SK-N-SH (cell line): ENCODE results near the gene RAD51B. TPM values are rescaled to one million over a fixed set of nuclear protein-coding genes. Genes with fewer than 3 reads are reported as not detected.
A peak's percentile ranks its signal among the peaks of the same experiment; 100 is the strongest.

Experiments used
- CTCF ChIA-PET: fragments of 300-600, 350-600 bp; formaldehyde crosslinking; extraction: SDS; loops from one replicate; lab custom pipeline; 2021; lab: Yijun Ruan, JAX
- POLR2A ChIA-PET: fragments of 350-600 bp; sonication (Branson Sonifier 250); formaldehyde crosslinking; extraction: SDS; loops from one replicate; lab custom pipeline; 2020; ENCODE audit warnings: antibody characterized with exemption, inconsistent platforms; lab: Yijun Ruan, JAX
- DNase-seq: peaks from one replicate; pipeline ENCODE4 v3.0.0; 2012
- H2AFZ ChIP-seq: fragments of 200-600 bp; sonication (generic); 2 replicates; pipeline ENCODE4 v1.8.1; 2016; ENCODE audit warnings: antibody characterized with exemption, mild to moderate bottlenecking, low read depth
- H3F3A ChIP-seq: fragments of 200-600 bp; sonication (generic); replicated peaks from 2 replicates; pipeline ENCODE3; 2016; ENCODE audit warnings: antibody characterized with exemption, mild to moderate bottlenecking; ENCODE audit not compliant: insufficient read depth
- H3K27ac ChIP-seq, 2 experiments: fragments of 200-500 bp in 1 of 2; fragments of 200-600 bp in 1 of 2; sonication (Bioruptor generic) in 1 of 2; sonication (generic), shearing (Covaris generic) in 1 of 2; 2 replicates each; pipeline versions ENCODE4 v1.5.1 to v1.6.1; 2014 to 2016; ENCODE audit warnings: low read depth in 2 of 2, inconsistent platforms in 1 of 2, low read length in 1 of 2, mild to moderate bottlenecking in 1 of 2, mixed read lengths in 1 of 2
- H3K27me3 ChIP-seq: fragments of 200-600 bp; sonication (generic), shearing (Covaris generic); 2 replicates; pipeline ENCODE4 v1.6.1; 2016; ENCODE audit warnings: mixed run types; ENCODE audit not compliant: insufficient read depth
- H3K36me3 ChIP-seq, 2 experiments: fragments of 200-500 bp in 1 of 2; fragments of 200-600 bp in 1 of 2; sonication (Bioruptor generic) in 1 of 2; sonication (generic) in 1 of 2; replicated peaks in 1 of 2; 2 replicates each; pipeline versions ENCODE3 to v1.5.1; 2014 to 2016; ENCODE audit warnings: low read length in 1 of 2, mild to moderate bottlenecking in 1 of 2; ENCODE audit not compliant: insufficient read depth in 2 of 2, control insufficient read depth in 1 of 2
- H3K4me1 ChIP-seq, 2 experiments: fragments of 200-500 bp in 1 of 2; fragments of 200-600 bp in 1 of 2; sonication (Bioruptor generic) in 1 of 2; sonication (generic), shearing (Covaris generic) in 1 of 2; 2 replicates each; pipeline versions ENCODE4 v1.5.1 to v1.6.1; 2014 to 2016; ENCODE audit warnings: low read depth in 1 of 2, low read length in 1 of 2, mixed run types in 1 of 2; ENCODE audit not compliant: insufficient read depth in 2 of 2, control insufficient read depth in 1 of 2
- H3K4me2 ChIP-seq: fragments of 200-600 bp; sonication (generic), shearing (Covaris generic); 2 replicates; pipeline ENCODE4 v1.6.1; 2017; ENCODE audit warnings: mixed run types
- H3K4me3 ChIP-seq, 2 experiments: fragments of 200-500 bp in 1 of 2; fragments of 200-600 bp in 1 of 2; sonication (Bioruptor generic) in 1 of 2; sonication (generic), shearing (Covaris generic) in 1 of 2; 2 replicates each; pipeline versions ENCODE4 v1.5.1 to v1.8.1; 2014 to 2016; ENCODE audit warnings: low read depth in 2 of 2, inconsistent platforms in 1 of 2, low read length in 1 of 2, mild to moderate bottlenecking in 1 of 2, mixed read lengths in 1 of 2, moderate library complexity in 1 of 2
- H3K79me2 ChIP-seq: fragments of 200-600 bp; sonication (generic); 2 replicates; pipeline ENCODE4 v1.8.1; 2017; ENCODE audit warnings: mild to moderate bottlenecking; ENCODE audit not compliant: insufficient read depth
- H3K9ac ChIP-seq: fragments of 200-600 bp; sonication (generic); 2 replicates; pipeline ENCODE4 v1.6.1; 2017; ENCODE audit warnings: mixed run types
- H3K9me2 ChIP-seq: fragments of 200-600 bp; sonication (generic); 2 replicates; pipeline ENCODE4 v1.6.1; 2017; ENCODE audit warnings: mixed run types
- H3K9me3 ChIP-seq: fragments of 200-600 bp; sonication (generic); 2 replicates; pipeline ENCODE4 v1.6.1; 2017; ENCODE audit warnings: mixed run types, mild to moderate bottlenecking, moderate library complexity
- H4K20me1 ChIP-seq: fragments of 200-600 bp; sonication (generic); 2 replicates; pipeline ENCODE4 v1.6.1; 2017; ENCODE audit warnings: mild to moderate bottlenecking, mixed run types; ENCODE audit not compliant: insufficient read depth
- ELF1 ChIP-seq: IDR thresholded peaks from 2 replicates; pipeline ENCODE4 v1.4.0; 2012
- EP300 ChIP-seq, 2 experiments: IDR thresholded peaks; 2 replicates each; pipeline versions ENCODE4 v1.4.0 to v1.6.1; 2012; ENCODE audit warnings: borderline replicate concordance in 1 of 2, low read depth in 1 of 2, low read length in 1 of 2
- EZH2phosphoT487 ChIP-seq: fragments of 200-600 bp; sonication (generic); IDR thresholded peaks from 2 replicates; pipeline ENCODE4 v1.6.1; 2017; ENCODE audit warnings: low read depth, mixed run types, mild to moderate bottlenecking, antibody characterized with exemption, moderate library complexity, borderline replicate concordance
- FOXJ3 ChIP-seq: sonication (generic); formaldehyde crosslinking; IDR thresholded peaks from 2 replicates; pipeline ENCODE4 v1.5.1; 2020; ENCODE audit warnings: mild to moderate bottlenecking, missing genetic modification reagents
- FOXM1 ChIP-seq: IDR thresholded peaks from 2 replicates; pipeline ENCODE4 v1.4.0; 2012; ENCODE audit warnings: low read depth, mild to moderate bottlenecking
- GATA2 ChIP-seq: sonication (generic); formaldehyde crosslinking; IDR thresholded peaks from 2 replicates; pipeline ENCODE4 v1.5.0; 2020; ENCODE audit warnings: mild to moderate bottlenecking, missing genetic modification reagents
- JUND ChIP-seq: IDR thresholded peaks from 2 replicates; pipeline ENCODE4 v1.4.0; 2012
- MAX ChIP-seq: IDR thresholded peaks from 2 replicates; pipeline ENCODE4 v1.4.0; 2012; ENCODE audit warnings: low read depth
- MEF2A ChIP-seq: IDR thresholded peaks from 2 replicates; pipeline ENCODE4 v1.4.0; 2012; ENCODE audit warnings: low read depth, borderline replicate concordance
- MXI1 ChIP-seq: IDR thresholded peaks from 2 replicates; pipeline ENCODE4 v1.6.1; 2012; ENCODE audit warnings: mild to moderate bottlenecking, low read depth, low read length, improper control_type of control experiment
- NRF1 ChIP-seq: IDR thresholded peaks from 2 replicates; pipeline ENCODE4 v1.6.1; 2012; ENCODE audit warnings: low read depth, mild to moderate bottlenecking, low read length
- PBX3 ChIP-seq: IDR thresholded peaks from 2 replicates; pipeline ENCODE4; 2012
- POLR2AphosphoS5 ChIP-seq: IDR thresholded peaks from 2 replicates; pipeline ENCODE4 v1.6.1; 2012; ENCODE audit warnings: low read depth, low read length
- RAD21 ChIP-seq: IDR thresholded peaks from 2 replicates; pipeline ENCODE4 v1.6.1; 2012; ENCODE audit warnings: mild to moderate bottlenecking, low read length
- REST ChIP-seq: IDR thresholded peaks from 2 replicates; pipeline ENCODE4 v1.6.1; 2012; ENCODE audit warnings: mild to moderate bottlenecking, low read depth, low read length, moderate library complexity
- RFX5 ChIP-seq: IDR thresholded peaks from 2 replicates; pipeline ENCODE4 v1.6.1; 2012; ENCODE audit warnings: mild to moderate bottlenecking, improper control_type of control experiment, low read length
- RXRA ChIP-seq: IDR thresholded peaks from 2 replicates; pipeline ENCODE4 v1.4.0; 2012; ENCODE audit warnings: low read depth, mild to moderate bottlenecking, borderline replicate concordance
- SIN3A ChIP-seq: IDR thresholded peaks from 2 replicates; pipeline ENCODE4 v1.6.1; 2012; ENCODE audit warnings: low read depth, mild to moderate bottlenecking, low read length, moderate library complexity, borderline replicate concordance
- SMC3 ChIP-seq: IDR thresholded peaks from 2 replicates; pipeline ENCODE4 v1.6.1; 2012; ENCODE audit warnings: low read depth, low read length, improper control_type of control experiment
- TAF1 ChIP-seq: IDR thresholded peaks from 2 replicates; pipeline ENCODE4 v1.6.1; 2012; ENCODE audit warnings: low read depth, mild to moderate bottlenecking, low read length, moderate library complexity, borderline replicate concordance
- TCF12 ChIP-seq: IDR thresholded peaks from 2 replicates; pipeline ENCODE4 v1.4.0; 2012
- TEAD4 ChIP-seq: IDR thresholded peaks from 2 replicates; pipeline ENCODE4 v1.4.0; 2012; ENCODE audit warnings: mild to moderate bottlenecking, borderline replicate concordance; ENCODE audit not compliant: insufficient read depth
- USF1 ChIP-seq: IDR thresholded peaks from 2 replicates; pipeline ENCODE4 v1.4.0; 2012; ENCODE audit warnings: low read depth, borderline replicate concordance
- YY1 ChIP-seq: IDR thresholded peaks from 2 replicates; pipeline ENCODE4 v1.4.0; 2012; ENCODE audit warnings: low read depth, mild to moderate bottlenecking
- ZBTB33 ChIP-seq: IDR thresholded peaks from 2 replicates; pipeline ENCODE4 v1.4.0; 2012; ENCODE audit warnings: low read depth, borderline replicate concordance
- WGBS: methylation state at CpG from one replicate; pipeline ENCODE4 v1.1.6; 2017; ENCODE audit warnings: low lambda C conversion rate; 5-methylcytosine and 5-hydroxymethylcytosine counted together
- polyA plus RNA-seq, 3 experiments: library from polyadenylated mRNA; depleted of rRNA; stranded (reverse); fragments of >200 nt; gene quantifications; 2 replicates each; pipeline ENCODE4 v1.2.3, GENCODE V29; 2012

The RAD51B gene
- polyA plus RNA-seq, 1 of the 3 experiments (the other 2 are of a cell fraction), result 6.0 TPM

GRCh38 chr14:68510201-68511128 lies 690.9 kb downstream of the RAD51B start:
- Histone ChIP-seq H3K4me1 (peaks cover 45 to 46% of the 10 kb centered on the region in 2 experiments), H3K27ac (peak overlapping the region; percentile 91 to 93), H4K20me1 (no peaks in the 10 kb centered on the region), H3K36me3 (no peaks in the 10 kb centered on the region), H3K4me3 (no peak overlapping the region), H3K4me2 (peak overlapping the region; percentile 17; the same call in 1 of the 2 replicates), H3K79me2 (no peaks in the 10 kb centered on the region), H3K9me3 (no peaks in the 10 kb centered on the region), H3K27me3 (no peaks in the 10 kb centered on the region), H3K9ac (peak overlapping the region; percentile 16; the same call in 1 of the 2 replicates), H2AFZ (peak overlapping the region; percentile 49), H3F3A (peaks cover 21% of the 10 kb centered on the region), H3K9me2 (no peaks in the 10 kb centered on the region)
- DNase-seq, result peak; percentile 81
- ChIA-PET CTCF (interaction anchor here (0.7 to 2.0 kb wide), 4 partner anchors 12 to 318 kb away, joined by 3 to 7 read pairs (median 6); no protein-coding TSS in a partner anchor), POLR2A (no interaction called here)
- 42% methylated on average over 10 of the region's 11 CpGs for WGBS
- TF ChIP-seq TEAD4, result peak; percentile 90
- TF ChIP-seq PBX3, result peak; percentile 78
- TF ChIP-seq USF1, result no peak
- TF ChIP-seq MEF2A, result peak; percentile 96
- peak; percentile 74; the same call in 1 of the 2 replicates for TF ChIP-seq RFX5
- 0 out of 2 replicates have a peak, but pooled peaks have one; percentile 22 for TF ChIP-seq MXI1
- TF ChIP-seq TAF1, result 0 out of 2 replicates have a peak, but pooled peaks have one; percentile 4
- peak; percentile 74 for TF ChIP-seq POLR2AphosphoS5
- TF ChIP-seq MAX, result peak; percentile 92
- TF ChIP-seq JUND, result peak; percentile 75
- peak; percentile 63; the same call in 1 of the 2 replicates for TF ChIP-seq FOXJ3 (CRISPR knock-in tag)
- TF ChIP-seq SIN3A, result 0 out of 2 replicates have a peak, but pooled peaks have one; percentile 39
- peak; percentile 37; the same call in 1 of the 2 replicates for TF ChIP-seq GATA2 (CRISPR knock-in tag)
- peak; percentile 7; the same call in 1 of the 2 replicates for TF ChIP-seq RAD21
- no peak for TF ChIP-seq EZH2phosphoT487
- no peak; the same call in 1 of the 2 replicates for TF ChIP-seq YY1
- peak; percentile 90 to 95 for TF ChIP-seq EP300 (IDR thresholded peaks at IDR 0.05; ENCODE audit: borderline replicate concordance in 1 of 2, low read depth in 1 of 2, low read length in 1 of 2)
- peak; percentile 73; the same call in 1 of the 2 replicates for TF ChIP-seq ZBTB33
- TF ChIP-seq REST, result no peak
- no peak for TF ChIP-seq NRF1
- peak; percentile 74 for TF ChIP-seq FOXM1
- peak; percentile 70; the same call in 1 of the 2 replicates for TF ChIP-seq RXRA
- TF ChIP-seq ELF1, result peak; percentile 49; the same call in 1 of the 2 replicates
- peak; percentile 99 for TF ChIP-seq TCF12
- TF ChIP-seq SMC3, result no peak; the same call in 1 of the 2 replicates
